Progenitor cell of endocrine pancreas (in vitro differentiated cells): Measurements from ENCODE around the gene TLL2. TPM values are rescaled to one million over a fixed set of nuclear protein-coding genes. Genes with fewer than 3 reads are reported as not detected.

Source experiments
- DNase-seq: peaks from one replicate; pipeline ENCODE4 v3.0.0; 2021; ENCODE audit warnings: low spot score; ENCODE audit not compliant: unreplicated experiment
- H3K27ac Mint-ChIP-seq: 2 replicates; pipeline ENCODE4 v1.8.0; 2021; ENCODE audit warnings: mild to moderate bottlenecking, moderate library complexity, mixed read lengths
- H3K27me3 Mint-ChIP-seq: 2 replicates; pipeline ENCODE4 v1.8.0; 2021; ENCODE audit warnings: mixed read lengths
- H3K36me3 Mint-ChIP-seq: 2 replicates; pipeline ENCODE4 v1.8.0; 2022; ENCODE audit warnings: mixed read lengths; ENCODE audit not compliant: insufficient read depth
- H3K4me1 Mint-ChIP-seq: 2 replicates; pipeline ENCODE4 v1.8.0; 2021; ENCODE audit warnings: low read depth, mixed read lengths
- H3K4me3 Mint-ChIP-seq: 2 replicates; pipeline ENCODE4 v1.8.0; 2021; ENCODE audit warnings: low read depth, mild to moderate bottlenecking, moderate library complexity, mixed read lengths
- H3K9me3 Mint-ChIP-seq: 2 replicates; pipeline ENCODE4 v1.8.0; 2021; ENCODE audit warnings: low read depth, mixed read lengths
- total RNA-seq: library from RNA; stranded (reverse); gene quantifications from 2 replicates; pipeline ENCODE4 v1.2.1, GENCODE V29; 2021
- TF ChIP-seq, protein P1 (sequence below): fragments of 200-600 bp; sonication (generic); IDR thresholded peaks from one replicate; pipeline ENCODE4 v1.5.0; 2021; ENCODE audit warnings: antibody characterized with exemption, mild to moderate bottlenecking; ENCODE audit not compliant: unreplicated experiment

TLL2 gene
- total RNA-seq, 1 donor from 2014 or later, result 0.60 TPM

DNA sequence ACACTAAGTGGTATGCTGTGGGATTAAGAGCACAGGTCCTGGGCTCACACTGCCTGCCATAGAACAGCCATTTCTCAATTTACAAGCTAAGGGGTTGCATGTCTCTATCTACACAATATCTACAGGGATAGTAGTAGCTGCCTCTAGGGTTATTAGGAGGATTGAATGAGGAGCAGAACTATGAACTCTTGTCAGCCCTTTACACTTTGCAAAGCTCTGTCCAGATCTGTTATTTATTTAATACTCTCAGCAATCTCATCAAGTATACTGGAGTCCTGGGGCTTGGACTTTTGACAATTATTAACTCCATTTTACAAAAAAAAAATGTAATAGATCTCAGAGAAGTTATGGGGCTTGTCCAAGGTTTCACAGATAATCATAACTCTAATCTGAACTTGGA lies 161.7 kb downstream of the TLL2 start:
- H3K4me1 Mint-ChIP-seq, result peaks cover 4% of the 10 kb centered on the region
- no peaks in the 10 kb centered on the region for H3K9me3 Mint-ChIP-seq
- no peaks in the 10 kb centered on the region for H3K36me3 Mint-ChIP-seq
- DNase-seq, result no peak
- no peak overlapping the region for H3K27ac Mint-ChIP-seq
- TF ChIP-seq, protein P1, sequence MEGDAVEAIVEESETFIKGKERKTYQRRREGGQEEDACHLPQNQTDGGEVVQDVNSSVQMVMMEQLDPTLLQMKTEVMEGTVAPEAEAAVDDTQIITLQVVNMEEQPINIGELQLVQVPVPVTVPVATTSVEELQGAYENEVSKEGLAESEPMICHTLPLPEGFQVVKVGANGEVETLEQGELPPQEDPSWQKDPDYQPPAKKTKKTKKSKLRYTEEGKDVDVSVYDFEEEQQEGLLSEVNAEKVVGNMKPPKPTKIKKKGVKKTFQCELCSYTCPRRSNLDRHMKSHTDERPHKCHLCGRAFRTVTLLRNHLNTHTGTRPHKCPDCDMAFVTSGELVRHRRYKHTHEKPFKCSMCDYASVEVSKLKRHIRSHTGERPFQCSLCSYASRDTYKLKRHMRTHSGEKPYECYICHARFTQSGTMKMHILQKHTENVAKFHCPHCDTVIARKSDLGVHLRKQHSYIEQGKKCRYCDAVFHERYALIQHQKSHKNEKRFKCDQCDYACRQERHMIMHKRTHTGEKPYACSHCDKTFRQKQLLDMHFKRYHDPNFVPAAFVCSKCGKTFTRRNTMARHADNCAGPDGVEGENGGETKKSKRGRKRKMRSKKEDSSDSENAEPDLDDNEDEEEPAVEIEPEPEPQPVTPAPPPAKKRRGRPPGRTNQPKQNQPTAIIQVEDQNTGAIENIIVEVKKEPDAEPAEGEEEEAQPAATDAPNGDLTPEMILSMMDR, result no peak
- no peaks in the 10 kb centered on the region for H3K27me3 Mint-ChIP-seq
- no peak overlapping the region for H3K4me3 Mint-ChIP-seq

DNA sequence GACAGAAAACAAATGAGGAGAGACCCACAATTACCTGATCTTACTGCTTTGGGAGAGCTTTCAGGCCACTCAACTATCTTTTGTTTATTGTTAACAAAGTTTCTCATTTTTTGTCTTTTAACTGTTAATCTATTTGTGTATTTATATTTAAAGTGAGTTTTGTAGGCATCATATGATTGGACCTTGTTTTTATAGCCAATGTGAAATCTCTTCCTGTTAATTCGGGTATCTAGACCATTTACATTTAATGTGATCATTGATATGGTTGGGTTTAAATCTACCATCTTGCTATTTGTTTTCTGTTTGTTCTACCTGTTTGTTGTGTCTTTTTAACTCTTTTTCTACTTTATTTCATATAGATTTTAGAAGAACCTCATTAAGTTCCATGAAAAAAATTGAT lies 167.4 kb downstream of the TLL2 start:
- Mint-ChIP-seq H3K4me1 (no peaks in the 10 kb centered on the region), H3K9me3 (peaks cover 7% of the 10 kb centered on the region), H3K4me3 (no peak overlapping the region), H3K27me3 (peaks cover 2% of the 10 kb centered on the region), H3K36me3 (no peaks in the 10 kb centered on the region), H3K27ac (no peak overlapping the region)
- TF ChIP-seq, protein P1, result no peak
- DNase-seq, result no peak

DNA sequence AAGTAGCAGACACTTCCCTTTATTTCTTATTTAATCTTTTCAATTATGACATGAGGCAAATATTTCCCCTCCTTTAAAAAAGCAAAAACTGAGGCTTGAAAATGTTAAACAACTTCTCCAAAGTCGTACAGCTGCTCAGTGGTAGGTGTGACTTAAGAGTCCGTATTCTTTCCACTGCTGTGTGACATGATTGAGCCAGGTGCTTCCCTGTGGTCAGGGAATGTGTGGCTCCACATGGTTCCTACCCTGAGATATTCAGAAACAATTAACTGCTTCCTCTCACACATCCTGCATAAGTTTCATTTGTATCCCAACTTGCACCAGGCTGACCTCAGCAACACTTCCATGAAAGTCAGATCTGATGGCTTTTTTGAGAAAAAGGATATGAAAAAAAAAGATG lies 168.5 kb downstream of the TLL2 start:
- H3K27ac Mint-ChIP-seq, result no peak overlapping the region
- H3K4me1 Mint-ChIP-seq, result no peaks in the 10 kb centered on the region
- H3K4me3 Mint-ChIP-seq, result no peak overlapping the region
- no peak for DNase-seq
- peaks cover 7% of the 10 kb centered on the region for H3K9me3 Mint-ChIP-seq
- H3K36me3 Mint-ChIP-seq, result no peaks in the 10 kb centered on the region
- TF ChIP-seq, protein P1, result no peak
- H3K27me3 Mint-ChIP-seq, result peaks cover 2% of the 10 kb centered on the region

DNA sequence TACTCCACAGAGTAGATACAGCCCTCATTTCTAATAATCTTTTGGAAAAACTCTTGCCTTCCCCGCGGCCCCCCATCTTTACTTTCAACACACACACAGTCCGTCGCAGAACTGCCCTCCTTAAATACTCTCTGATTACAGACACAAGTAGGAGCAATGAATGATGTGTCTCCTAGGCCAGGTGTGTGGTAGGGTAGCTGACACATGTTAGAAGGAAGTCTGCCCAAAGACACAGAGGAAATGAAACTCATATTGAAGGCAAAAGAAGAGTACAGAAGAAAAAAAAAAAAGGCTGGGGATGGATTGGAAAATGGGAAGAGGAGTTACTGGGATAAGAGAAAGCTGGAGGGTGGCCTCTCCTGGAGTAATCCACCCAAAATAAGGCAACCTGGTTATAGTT lies 169.5 kb downstream of the TLL2 start:
- Mint-ChIP-seq H3K4me1 (no peaks in the 10 kb centered on the region), H3K27me3 (peaks cover 2% of the 10 kb centered on the region)
- TF ChIP-seq, protein P1, result no peak

DNA sequence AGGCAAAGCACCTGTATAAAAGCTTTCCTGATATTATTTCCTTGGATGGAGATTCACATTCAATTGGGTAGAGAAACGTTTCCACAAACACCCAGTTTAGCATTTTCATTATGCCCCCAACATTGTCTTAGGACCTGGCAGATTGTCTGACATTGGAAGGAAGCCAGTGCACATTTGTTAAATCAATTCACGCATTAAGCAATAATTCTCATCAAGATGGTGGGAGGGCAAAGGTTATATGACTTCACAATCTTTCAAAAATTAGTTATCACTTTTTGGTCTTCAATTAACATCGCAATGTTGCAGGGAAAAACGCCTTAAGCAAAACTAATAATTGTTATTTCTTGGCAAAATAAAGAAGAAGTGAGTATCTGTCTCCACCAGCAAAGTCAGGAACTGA lies 171.3 kb downstream of the TLL2 start:
- Mint-ChIP-seq H3K4me1 (no peaks in the 10 kb centered on the region), H3K36me3 (no peaks in the 10 kb centered on the region), H3K9me3 (peaks cover 7% of the 10 kb centered on the region), H3K27me3 (peaks cover 2% of the 10 kb centered on the region), H3K4me3 (no peak overlapping the region), H3K27ac (no peak overlapping the region)
- no peak for DNase-seq
- TF ChIP-seq, protein P1, result no peak

More for the DNA sequence above, 169.5 kb downstream of the TLL2 start:
- peaks cover 7% of the 10 kb centered on the region for H3K9me3 Mint-ChIP-seq
- no peak overlapping the region for H3K4me3 Mint-ChIP-seq
- DNase-seq, result no peak
- H3K27ac Mint-ChIP-seq, result no peak overlapping the region
- H3K36me3 Mint-ChIP-seq, result no peaks in the 10 kb centered on the region
